GM19035 (cell line): ENCODE data around the gene MDC1.
A peak's percentile ranks its signal among the peaks of the same experiment; 100 is the strongest.
"Not testable (repeated sequence)": the region's sequence is repeated elsewhere in the genome, so short reads cannot be mapped to it uniquely, and the experiment has no call there.

Experiments used
- ATAC-seq: cut with Tn5 transposase; IDR thresholded peaks from one replicate; pipeline ENCODE4 v1.9.1; 2021; ENCODE audit not compliant: unreplicated experiment

The MDC1 gene, protein sequence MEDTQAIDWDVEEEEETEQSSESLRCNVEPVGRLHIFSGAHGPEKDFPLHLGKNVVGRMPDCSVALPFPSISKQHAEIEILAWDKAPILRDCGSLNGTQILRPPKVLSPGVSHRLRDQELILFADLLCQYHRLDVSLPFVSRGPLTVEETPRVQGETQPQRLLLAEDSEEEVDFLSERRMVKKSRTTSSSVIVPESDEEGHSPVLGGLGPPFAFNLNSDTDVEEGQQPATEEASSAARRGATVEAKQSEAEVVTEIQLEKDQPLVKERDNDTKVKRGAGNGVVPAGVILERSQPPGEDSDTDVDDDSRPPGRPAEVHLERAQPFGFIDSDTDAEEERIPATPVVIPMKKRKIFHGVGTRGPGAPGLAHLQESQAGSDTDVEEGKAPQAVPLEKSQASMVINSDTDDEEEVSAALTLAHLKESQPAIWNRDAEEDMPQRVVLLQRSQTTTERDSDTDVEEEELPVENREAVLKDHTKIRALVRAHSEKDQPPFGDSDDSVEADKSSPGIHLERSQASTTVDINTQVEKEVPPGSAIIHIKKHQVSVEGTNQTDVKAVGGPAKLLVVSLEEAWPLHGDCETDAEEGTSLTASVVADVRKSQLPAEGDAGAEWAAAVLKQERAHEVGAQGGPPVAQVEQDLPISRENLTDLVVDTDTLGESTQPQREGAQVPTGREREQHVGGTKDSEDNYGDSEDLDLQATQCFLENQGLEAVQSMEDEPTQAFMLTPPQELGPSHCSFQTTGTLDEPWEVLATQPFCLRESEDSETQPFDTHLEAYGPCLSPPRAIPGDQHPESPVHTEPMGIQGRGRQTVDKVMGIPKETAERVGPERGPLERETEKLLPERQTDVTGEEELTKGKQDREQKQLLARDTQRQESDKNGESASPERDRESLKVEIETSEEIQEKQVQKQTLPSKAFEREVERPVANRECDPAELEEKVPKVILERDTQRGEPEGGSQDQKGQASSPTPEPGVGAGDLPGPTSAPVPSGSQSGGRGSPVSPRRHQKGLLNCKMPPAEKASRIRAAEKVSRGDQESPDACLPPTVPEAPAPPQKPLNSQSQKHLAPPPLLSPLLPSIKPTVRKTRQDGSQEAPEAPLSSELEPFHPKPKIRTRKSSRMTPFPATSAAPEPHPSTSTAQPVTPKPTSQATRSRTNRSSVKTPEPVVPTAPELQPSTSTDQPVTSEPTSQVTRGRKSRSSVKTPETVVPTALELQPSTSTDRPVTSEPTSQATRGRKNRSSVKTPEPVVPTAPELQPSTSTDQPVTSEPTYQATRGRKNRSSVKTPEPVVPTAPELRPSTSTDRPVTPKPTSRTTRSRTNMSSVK (N-terminal part only)

DNA sequence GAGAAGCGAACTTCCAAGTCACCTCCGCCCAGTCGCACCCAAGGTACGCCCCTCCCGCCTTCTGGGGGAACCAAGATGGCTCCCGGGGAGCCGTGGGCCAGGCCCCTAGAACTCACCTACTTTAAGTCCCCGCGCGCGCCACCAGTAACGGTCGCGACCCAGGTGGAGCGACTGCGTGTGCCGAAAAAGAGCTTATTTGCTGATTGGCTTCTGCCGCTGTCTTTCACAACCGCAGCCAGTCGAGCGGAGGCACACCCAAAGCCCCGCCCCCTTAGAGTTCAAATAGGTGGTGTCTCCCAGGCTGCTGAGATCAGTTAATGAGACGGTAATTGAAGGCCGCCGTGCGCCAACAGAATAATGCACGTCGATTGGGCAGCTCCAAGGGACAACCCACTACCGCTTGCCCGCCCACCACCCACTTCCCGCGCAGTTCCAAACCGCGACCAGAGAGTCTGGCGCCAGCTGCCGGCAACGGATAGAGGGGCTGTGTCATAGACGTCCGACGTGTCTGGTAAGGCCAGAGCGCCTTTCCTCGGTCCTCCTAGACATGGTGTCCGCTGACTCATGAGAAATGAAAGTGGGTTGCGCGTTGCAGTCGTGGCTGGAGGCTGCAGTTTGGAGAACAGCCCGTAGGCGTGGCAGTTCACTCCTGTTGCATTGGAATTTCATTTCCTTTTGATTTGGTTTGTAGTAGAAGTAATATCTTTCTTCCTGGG lies at the start of gene MDC1:
MDC1 (minus strand) TSS at position 153 of the 716 bp plus-strand sequence. CDS start 2,106 bp downstream, outside the sequence.
- peak; percentile 71 for ATAC-seq

DNA sequence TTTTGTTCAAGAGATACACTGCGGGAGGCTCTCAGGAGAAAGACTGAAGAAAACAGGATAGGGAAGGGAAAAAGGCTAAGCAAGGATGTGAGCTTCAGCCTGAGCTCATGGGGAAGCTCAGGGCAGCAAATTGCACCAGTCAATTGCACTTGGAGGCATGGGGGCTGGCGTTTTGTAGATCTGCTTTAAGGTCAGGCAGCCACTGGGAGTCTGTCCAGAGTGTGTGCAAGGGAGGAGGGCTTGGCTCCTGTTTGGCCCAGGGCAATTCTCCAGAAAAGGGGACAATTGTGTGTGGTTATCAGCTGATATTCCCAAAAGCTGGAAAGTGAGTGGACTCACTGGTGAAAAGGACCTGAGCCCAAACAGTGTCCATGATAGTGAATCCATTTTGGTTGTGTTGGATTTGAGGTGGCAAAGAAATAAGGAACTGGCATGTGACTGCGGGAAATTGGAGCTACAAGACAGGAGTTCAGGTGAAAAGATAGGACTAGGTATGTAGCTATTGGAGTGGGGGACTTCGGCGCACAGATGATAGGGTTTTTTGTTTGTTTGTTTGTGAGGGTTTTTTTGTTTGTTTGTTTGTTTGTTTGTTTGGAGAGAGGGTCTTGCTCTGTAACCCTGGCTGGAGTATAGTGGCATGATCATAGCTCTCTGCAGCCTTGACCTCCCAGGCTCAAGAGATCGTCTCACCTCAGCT lies 49.5 kb upstream of the MDC1 start:
- no peak for ATAC-seq

DNA sequence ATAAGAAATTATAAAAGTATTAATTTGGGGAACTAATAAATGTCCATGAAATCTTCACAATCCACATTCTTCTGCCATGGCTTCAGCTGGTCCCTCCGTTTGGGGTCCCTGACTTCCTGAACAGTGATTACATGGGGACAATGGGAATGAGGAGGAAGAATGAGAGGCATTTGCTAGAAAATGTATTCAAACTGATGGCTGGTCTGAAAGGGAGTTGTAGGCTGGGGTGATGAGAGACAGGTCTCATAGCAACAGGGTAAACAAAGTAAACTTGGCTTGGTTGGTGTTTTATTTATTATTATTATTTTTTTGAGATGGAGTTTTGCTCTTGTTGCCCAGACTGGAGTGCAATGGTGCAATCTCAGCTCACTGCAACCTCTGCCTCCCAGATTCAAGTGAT lies 48.4 kb upstream of the MDC1 start:
- ATAC-seq: not testable (repeated sequence)

DNA sequence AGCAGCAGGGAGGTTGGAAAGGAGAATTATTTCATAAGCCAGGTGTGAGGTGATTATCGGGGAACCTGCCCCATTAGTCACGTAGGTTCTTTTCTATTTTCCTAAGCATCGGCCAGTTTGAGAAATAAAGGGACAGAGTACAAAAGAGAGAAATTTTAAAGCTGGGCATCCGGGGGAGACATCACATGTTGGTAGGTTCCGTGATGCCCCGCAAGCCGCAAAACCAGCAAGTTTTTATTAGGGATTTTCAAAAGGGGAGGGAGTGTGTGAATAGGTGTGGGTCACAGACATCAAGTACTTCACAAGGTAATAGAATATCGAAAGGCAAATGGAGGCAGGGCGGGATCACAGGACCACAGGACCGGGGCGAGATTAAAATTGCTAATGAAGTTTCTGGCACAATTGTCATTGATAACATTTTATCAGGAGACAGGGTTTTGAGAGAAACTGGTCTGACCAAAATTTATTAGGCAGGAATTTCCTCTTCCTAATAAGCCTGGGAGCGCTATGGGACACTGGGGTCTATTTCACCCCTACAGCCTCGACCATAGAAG lies 47.5 kb upstream of the MDC1 start:
- ATAC-seq: not testable (repeated sequence)

DNA sequence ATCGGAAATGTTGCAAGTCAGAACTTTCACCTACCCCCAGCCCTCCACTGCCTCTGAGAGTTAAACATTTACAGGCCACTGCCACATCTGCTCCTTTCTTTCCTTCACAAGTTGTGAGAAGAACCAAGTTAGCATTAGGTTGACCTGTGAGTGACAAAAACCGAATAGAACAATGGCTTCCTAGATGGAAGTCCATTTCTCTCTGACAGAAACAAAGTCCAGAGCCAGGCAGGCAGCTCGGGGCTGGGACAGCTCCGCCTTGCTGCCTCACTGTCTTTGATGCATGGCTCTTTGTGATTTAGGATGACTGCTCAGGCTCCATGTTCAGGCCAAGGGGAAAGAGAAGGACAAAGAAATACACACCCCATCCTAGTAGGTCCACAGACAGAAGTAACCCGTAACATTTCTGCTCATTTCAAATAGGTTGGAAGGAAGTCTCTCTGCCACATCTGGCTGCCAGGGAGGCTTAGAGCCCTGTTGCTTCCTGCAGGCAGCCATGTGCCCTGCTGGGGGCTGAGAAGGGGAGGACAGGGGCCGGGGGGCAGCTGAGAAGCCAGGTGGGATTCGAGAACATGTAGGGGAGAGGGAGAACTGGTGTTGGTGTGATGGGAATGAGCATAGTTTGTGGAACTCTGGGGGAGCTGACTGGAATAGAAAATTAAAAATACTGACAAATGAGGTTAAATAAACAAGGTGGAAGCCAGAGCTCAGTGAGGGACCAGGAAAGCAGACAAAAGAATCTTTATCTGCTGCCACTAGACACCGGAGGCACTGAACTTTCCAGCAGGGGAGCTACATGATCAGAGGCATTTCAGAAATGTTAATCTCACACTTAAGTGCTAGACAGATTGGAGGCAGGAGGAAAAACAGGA lies 46.8 kb upstream of the MDC1 start:
- no peak for ATAC-seq

DNA sequence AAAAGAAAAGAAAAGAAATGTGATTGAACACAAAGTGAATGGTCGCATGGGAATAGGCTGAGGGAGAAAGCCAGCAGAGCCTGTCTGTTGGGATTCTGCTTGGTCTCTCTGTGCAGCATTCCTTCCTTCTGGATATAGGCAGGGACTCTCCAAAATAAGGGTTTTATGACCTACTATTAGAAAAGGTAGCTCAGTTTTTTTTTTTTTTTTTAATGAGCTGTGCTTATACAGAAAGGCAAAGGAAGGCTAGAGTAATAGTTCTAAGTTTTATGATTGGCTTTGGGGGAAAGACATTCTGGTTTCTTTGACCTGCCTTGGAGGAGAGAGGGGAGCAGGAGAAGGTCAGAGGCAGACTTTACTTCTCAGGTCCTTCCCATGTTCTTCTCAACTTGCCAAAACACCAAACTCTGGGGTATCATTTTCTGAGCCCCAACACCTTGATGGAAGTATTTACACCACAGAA lies 46.1 kb upstream of the MDC1 start:
- ATAC-seq: no peak

DNA sequence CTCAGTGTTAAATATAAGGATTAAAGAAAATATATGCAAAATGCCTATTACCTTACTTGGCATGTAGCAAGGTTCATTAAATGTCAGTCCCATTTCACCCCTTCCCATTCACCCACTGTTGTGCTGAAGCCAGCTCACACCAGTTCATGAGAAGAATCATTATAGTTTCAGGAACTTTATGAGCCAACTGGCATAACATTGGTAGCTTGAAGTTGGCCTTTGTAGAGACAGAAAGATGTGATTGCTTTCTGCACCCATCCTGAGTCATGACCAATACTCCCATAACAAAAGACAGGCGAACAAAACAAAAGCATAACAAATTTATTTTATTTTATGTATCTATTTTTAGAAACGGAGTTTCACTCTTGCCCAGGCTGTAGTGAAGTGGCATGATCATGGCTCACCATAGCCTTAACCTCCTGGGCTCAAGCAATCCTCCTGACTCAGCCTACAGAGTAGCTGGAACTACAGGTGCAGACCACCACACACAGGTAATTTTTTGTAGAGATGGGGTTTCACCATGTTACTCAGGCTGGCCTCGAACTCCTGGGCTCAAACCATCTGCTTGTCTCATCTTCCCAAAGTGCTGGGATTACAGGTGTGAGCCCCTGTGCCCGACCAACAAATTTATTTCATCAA lies 44.8 kb upstream of the MDC1 start:
- ATAC-seq: no peak

DNA sequence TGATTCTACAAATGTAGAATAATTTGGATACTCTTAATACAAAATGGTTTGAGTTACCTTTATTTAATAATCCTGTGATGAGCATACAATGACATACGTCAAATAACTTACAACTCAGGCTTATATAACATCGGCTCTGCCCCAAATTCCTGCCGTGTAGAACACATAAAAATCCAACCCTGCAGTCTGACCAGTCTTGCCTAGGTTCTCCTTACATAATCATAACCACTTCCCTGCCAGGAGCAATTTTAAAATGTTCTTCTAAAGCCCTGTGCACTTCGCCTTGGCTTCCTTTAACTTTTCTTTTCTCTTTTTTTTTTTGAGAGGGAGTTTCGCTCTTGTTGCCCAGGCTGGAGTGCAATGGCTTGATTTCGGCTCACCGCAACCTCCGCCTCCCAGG lies 43.5 kb upstream of the MDC1 start:
- ATAC-seq: no peak

DNA sequence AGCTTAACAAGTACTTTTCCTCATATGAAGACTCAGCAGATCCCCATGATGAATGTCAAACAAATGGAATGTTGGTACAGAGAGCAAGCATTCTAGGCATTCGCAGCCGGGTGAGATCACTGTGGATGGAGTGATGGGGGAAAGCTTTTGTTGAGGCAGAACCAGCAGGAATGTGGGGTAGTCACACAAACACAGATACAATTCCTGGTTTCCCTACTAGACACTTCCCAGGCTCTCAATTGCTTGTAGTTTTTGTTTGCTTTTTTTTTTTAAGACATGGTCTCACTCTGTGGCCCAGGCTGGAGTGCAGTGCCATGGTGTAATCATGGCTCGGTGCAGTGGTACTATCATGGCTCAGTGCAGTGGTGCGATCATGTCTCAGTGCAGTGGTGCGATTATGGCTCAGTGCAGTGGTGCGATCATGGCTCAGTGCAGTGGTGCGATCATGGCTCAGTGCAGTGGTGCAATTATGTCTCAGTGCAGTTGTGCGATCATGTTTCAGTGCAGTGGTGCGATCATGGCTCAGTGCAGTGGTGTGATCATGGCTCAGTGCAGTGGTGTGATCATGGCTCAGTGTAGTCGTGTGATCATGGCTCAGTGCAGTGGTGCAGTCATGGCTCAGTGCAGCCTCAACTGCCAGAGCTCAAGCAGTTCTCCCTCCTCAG lies 42.6 kb upstream of the MDC1 start:
- ATAC-seq: no peak

DNA sequence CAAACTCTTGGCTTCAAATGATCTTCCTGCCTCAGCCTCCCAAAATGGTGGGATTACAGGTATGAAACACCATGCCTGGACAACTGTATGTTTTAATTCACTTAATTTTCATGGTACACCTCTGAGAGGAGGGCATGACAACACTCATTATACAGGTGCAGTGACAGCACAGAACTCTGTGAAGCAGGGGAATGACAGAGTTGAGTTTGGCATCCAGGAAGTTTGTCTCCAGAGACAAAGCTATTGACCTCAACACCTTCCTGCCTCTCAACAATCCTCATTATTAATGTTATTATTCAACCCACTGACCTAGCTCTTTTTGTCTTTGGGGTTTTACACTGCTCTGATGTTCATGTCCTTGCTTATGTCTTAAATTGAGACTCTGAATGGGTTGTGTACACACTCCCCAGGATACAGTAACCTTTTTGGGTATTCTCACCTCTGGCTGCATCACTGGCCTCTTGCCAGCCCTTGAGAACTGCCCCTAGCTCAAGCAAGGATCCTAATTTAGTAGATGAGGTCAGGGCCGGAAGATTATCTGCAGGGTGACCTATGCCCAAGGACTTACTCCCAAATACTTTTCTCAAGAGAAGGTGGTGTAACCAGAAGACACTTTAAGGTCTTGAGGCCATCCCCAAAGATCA lies 40.3 kb upstream of the MDC1 start:
- no peak for ATAC-seq

DNA sequence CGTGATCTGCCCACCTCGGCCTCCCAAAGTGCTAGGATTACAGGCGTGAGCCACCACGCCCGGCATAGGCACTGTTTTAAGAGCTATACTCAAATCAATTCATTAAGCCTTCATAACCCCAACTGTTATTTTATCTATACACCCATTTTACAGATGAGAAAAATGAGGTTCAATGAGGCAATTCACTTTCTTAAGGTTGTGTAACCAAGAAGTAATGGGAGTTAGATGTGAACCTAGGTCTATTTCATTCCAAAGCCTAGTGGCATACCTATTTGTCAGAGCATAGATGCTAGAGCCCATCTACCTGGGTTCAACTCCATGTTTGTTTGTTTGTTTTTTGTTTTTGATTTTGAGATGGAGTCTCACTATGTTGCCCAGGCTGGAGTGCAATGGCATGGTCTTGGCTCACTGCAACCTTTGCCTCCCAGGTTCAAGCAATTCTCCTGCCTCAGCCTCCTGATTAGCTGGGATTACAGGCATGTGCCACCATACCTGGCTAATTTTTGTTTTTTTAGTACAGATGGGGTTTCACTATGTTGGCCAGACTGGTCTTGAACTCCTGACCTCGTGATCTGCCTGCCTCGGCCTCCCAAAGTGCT lies 39.4 kb upstream of the MDC1 start:
- not testable (repeated sequence) for ATAC-seq

DNA sequence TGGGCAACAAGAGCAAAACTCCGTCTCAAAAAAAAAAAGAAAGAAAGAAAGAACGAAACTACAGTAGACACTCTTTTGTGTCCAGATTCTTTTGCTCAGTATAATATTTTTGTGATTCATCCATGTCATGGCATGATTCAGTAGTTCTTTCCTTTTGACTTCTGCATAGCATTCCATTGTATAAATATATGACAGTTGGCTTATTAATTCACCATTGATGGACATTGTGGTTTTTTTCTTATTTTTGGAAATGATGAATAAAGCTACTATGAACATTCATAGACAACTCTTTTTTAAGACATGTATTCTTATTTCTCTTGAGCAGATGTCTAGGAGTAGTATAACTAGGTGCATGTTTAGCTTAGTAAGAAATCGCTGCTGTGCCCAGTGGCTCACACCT lies 37.5 kb upstream of the MDC1 start:
- no peak for ATAC-seq

DNA sequence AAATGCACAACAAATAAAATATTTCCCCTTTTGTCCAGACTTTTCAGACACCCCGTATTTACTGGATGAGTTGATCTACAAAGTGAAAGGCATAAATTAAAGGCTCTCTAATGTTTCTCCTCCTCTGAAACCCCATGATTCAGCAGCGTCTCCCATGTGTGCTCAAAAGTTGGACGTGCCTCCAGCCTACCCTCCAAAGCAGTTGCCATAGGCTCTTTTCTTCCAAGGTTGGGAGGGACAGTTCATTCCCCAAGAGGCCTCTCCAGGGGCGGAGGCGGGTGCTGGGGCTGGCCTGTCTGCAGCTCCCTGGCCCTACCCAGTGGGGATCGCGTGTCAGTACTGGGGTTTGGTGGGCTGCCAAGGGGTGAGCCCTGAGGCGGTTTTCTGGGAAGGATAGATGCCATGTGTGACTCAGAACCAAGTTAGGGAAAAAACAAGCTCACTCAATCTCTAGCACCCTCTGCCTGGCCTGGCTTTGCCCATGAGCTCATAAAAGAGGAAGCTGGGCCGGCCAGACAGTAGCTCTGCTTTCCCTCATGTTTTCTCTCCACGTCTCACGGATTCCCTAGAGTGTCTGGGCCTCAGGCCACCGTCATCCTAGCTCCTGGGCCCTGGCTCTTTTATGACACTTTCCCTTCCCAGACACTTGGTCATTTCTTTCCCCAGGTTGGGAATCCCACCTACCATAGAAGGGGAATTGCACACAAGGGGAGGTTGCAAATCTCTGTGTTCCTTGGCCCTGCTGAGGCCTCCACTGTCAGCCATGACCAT lies 35.3 kb upstream of the MDC1 start:
- ATAC-seq: no peak

DNA sequence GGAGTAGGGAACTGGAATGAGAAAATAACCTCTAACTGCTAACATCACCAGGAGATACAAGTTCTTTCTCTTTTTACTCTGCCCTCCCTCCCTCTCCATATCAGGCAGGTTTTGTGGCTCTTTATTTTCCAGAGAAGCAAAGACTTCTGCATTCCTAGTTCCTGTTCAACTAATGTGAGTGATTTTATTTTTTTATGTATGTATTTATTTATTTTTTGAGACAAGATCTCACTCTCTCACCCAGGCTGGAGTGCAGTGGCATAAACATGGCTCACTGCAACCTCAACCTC lies 33.2 kb upstream of the MDC1 start:
- ATAC-seq: no peak

DNA sequence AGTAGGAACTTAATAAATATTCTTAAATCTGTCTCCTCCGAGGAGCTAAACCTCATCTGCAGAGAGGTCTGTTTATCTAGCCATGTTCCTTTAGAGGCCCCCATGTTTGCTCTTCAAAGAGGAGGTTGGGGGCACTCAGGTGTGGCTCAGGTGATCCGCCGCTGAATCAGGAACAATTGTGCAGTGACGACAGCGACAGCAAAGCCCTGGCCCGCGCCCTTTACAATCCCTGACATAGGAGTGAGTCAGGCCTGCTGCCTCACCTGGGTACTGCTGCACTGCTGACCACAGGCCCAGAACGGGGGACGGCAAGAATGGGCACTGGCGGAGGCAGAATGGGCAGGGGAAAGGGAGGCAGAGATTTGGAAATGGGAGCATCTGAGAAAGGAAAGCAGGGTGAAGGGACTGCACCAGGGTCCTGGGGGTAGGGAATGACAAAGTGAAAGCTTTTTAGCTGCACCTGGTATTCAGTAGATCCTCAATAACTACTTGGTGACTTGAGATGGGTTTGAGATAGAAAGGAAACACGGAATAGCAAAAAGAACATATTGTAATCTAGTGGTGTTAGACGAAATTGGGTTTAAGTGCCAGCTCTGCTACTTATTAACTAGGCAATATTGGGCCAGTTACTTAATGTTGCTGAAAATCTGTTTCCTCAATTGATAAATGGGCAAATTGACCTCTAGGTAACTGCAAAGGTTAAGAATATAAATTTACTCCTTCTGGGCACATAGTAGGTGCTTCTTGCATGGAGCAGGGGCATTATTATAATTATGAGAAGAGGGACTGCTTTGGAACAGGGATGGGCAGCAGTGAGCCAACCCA lies 32.7 kb upstream of the MDC1 start:
- no peak for ATAC-seq
